ENCODE data around the gene CKAP2. TPM values are rescaled to one million over a fixed set of nuclear protein-coding genes. Genes with fewer than 3 reads are reported as not detected.
"Not testable (repeated sequence)": the region's sequence is repeated elsewhere in the genome, so short reads cannot be mapped to it uniquely, and the experiment has no call there.

The CKAP2 gene
- total RNA-seq, 2 donors from 2014 or later = 16.1 to 27.6 TPM

DNA sequence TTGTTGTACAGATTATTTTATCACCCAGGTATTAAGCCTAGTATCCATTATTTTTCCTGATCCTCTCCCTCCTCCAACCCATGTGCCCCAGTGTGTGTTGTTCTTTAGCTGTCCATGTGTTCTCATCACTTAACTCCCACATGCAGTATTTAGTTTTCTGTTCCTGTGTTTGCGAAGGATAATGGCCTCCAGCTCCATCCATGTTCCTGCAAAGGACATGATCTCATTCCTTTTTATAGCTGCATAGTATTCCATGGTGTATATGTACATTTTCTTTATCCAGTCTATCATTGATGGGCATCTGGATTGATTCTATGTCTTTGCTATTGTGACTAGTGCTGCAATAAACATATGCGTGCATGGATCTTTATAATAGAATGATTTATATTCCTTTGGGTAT is 13.2 kb downstream of the CKAP2 start:
- ATAC-seq; H3K9me3 Mint-ChIP-seq; H3K4me3 Mint-ChIP-seq; H3K27me3 Mint-ChIP-seq; H3K36me3 Mint-ChIP-seq; H3K4me1 Mint-ChIP-seq (ENCODE audit: low read depth in 2 of 2); DNase-seq (ENCODE audit: low spot score); H3K27ac Mint-ChIP-seq: not testable (repeated sequence)

DNA sequence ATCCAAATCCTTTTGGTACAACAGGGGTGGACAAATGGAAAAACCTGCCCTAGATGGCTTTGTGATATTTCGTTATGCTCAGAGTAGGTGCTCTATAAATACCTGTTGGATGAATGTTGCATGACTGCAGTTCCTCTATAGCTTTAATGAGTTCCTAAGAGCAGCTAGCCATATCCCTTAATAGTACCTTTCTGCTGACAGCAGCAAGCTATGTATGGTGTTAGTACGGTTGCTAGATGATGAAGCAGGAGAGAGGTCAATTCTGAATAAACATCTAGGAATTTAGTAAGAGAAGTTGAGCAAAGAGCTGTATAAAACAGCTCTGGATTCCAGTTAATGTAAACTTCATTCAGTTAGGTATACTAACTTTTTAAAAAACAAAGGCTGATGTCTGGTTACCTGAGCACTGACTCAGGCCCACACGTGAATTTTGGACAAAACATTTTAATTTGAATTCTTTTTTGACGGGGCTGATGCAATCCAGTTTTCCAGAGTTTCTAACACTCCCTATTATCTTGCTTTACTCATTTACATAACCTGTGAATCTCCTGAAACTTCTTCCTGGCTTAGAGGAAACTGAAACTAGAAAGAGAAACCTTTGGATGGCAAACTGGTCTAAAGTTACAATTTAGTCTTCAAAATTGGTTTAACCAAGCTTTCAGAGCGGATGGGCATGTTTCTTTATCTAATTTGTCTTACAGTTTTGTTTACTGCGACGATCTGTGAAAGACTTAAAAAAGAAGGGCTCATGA is 25.6 kb downstream of the CKAP2 start:
- not testable (repeated sequence) for H3K36me3 Mint-ChIP-seq; H3K27me3 Mint-ChIP-seq; DNase-seq (ENCODE audit: low spot score); H3K27ac Mint-ChIP-seq; ATAC-seq; H3K4me1 Mint-ChIP-seq (ENCODE audit: low read depth in 2 of 2); H3K4me3 Mint-ChIP-seq; H3K9me3 Mint-ChIP-seq

DNA sequence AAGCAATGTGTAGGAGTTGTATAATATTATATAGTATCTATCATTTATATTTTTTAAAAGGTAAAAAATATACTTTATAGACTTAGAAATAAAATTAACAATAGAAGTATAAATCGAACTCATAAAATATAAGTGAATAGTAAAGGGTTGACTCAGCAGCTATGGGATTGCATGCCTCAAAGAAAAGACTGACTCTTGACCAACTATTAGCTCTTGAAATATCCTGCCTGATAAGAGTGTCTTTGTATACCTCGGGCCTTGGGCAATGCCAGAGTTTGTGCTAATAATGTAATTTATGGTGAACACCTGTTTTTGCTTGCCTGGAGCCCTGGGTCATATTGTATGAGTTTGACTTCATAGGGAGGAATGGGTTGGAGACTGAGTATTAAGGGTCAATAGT is 31.8 kb downstream of the CKAP2 start:
- not testable (repeated sequence) for H3K36me3 Mint-ChIP-seq; H3K27me3 Mint-ChIP-seq; DNase-seq (ENCODE audit: low spot score); H3K4me3 Mint-ChIP-seq; ATAC-seq; H3K9me3 Mint-ChIP-seq; H3K27ac Mint-ChIP-seq; H3K4me1 Mint-ChIP-seq (ENCODE audit: low read depth in 2 of 2)

DNA sequence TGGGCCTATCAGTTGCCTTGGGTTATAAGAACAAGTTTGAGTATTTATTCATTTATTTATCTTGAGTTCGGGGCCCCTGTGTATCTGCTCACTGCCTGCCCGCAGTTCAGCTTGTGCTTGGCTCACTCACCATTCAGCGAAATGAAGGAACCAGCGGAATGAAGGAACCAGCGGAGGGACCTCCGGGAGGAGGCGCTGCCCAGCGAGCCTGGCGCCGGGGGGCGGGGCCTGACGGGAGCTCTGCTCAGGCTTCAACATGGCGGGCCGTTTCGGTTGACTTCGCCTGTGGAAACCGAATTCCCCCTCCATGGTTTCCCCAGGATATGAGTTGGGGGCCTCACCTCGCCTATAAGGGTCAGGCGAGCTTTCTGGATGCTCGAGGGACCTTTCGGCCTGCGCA is 33.5 kb downstream of the CKAP2 start:
- not testable (repeated sequence) for H3K27ac Mint-ChIP-seq; H3K36me3 Mint-ChIP-seq; H3K9me3 Mint-ChIP-seq; DNase-seq (ENCODE audit: low spot score); H3K4me3 Mint-ChIP-seq; ATAC-seq; H3K4me1 Mint-ChIP-seq (ENCODE audit: low read depth in 2 of 2); H3K27me3 Mint-ChIP-seq

DNA sequence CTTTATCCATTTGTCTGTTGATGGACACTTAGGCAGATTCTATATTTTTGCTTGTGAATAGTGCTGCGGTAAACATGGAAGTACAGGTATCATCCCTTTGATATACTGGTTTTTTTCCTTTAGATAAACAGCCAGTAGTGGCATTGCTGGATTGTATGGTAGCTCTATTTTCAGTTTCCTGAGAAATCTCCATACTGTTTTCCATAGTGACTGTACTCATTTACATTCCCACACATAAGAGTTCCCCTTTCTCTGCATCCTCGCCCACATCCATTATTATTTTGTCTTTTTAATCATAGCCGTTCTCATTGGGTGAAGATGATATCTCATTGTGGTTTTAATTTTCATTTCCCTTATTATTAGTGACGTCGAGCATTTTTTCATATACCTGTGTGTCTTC is 35.7 kb downstream of the CKAP2 start:
- ATAC-seq; H3K36me3 Mint-ChIP-seq; DNase-seq (ENCODE audit: low spot score); H3K4me3 Mint-ChIP-seq; H3K27me3 Mint-ChIP-seq; H3K4me1 Mint-ChIP-seq (ENCODE audit: low read depth in 2 of 2); H3K9me3 Mint-ChIP-seq; H3K27ac Mint-ChIP-seq: not testable (repeated sequence)

DNA sequence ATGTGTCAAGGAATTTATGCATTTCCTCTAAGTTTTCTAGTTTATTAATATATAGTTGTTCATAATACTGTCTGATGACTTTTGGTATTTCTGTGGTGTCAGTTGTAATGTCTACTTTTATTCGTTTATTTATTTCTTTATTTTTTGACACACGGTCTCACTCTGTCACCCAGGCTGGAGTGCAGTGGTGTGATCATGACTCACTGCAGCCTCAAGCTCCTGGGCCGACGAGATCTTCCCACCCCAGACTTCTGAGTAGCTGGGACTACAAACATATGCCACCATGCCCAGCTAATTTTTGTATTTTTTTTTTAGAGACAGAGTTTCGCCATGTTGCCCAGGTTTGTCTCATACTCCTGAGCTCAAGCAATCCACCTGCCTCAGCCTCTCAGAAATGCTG is 39.0 kb downstream of the CKAP2 start:
- H3K36me3 Mint-ChIP-seq; H3K4me3 Mint-ChIP-seq; H3K4me1 Mint-ChIP-seq (ENCODE audit: low read depth in 2 of 2); H3K9me3 Mint-ChIP-seq; ATAC-seq; H3K27ac Mint-ChIP-seq; H3K27me3 Mint-ChIP-seq; DNase-seq (ENCODE audit: low spot score): not testable (repeated sequence)

DNA sequence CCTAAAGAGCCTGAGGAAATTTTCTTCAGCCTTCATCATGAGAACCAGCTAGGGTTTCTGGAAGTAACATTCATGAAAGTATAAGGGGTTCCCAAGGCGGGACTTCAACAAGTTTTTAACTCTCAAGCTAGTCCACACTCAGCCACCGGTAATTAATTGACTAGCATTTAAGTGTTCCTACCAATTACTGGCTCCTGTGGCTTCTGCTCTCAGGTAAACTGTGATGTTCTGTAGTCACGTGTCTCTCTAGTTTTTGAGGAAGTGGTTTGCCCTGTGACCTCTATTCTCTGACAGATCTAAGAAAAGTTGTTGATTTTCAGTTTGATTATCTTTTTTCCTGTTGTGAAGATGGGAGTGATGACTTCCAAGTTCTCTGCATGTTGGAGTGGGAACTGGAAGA is 42.7 kb downstream of the CKAP2 start:
- ATAC-seq; H3K27ac Mint-ChIP-seq; H3K27me3 Mint-ChIP-seq; H3K9me3 Mint-ChIP-seq; DNase-seq (ENCODE audit: low spot score); H3K4me3 Mint-ChIP-seq; H3K4me1 Mint-ChIP-seq (ENCODE audit: low read depth in 2 of 2); H3K36me3 Mint-ChIP-seq: not testable (repeated sequence)

DNA sequence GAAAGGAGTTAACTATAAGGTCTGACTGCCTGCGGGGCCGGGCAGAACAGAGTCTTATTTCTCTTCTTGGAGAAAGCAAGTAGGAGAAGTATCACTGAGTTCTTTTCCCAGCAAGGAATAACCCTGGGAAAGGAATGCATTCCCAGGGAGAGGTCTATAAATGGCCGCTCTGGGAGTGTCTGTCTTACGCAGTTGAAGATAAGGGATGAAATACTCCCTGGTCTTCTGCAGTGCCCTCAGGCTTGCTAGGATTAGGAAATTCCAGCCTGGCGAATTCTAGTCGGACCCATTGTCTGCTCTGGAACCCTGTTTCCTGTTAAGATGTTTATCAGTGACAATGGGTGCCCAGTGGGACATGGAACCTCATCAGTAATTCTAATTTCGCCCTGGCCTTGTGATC is 47.0 kb downstream of the CKAP2 start:
- H3K4me3 Mint-ChIP-seq; ATAC-seq; DNase-seq (ENCODE audit: low spot score); H3K27ac Mint-ChIP-seq; H3K9me3 Mint-ChIP-seq; H3K4me1 Mint-ChIP-seq (ENCODE audit: low read depth in 2 of 2); H3K27me3 Mint-ChIP-seq: not testable (repeated sequence)
- H3K36me3 Mint-ChIP-seq = peaks cover 10% of the 10 kb centered on the region

DNA sequence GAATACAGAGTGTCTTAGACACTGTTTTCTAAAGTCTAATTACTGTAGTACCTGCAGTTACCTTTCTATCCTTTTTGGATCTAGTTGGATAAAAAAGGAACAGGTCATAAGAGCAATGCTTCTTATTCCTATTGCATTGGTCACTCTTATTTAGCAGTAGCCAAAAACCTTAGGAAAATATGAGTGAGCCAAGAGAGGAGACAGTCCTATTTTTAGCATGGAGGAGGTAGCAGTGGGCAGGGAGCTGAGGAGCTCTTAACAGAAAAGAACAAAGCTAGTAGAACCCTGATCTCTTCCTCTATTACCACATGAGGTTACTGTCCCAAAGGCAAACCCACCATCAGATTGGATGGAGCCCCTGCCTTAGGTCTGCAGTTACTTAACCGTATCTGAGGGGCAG is 50.6 kb downstream of the CKAP2 start:
- not testable (repeated sequence) for H3K4me3 Mint-ChIP-seq; H3K27ac Mint-ChIP-seq; H3K27me3 Mint-ChIP-seq; DNase-seq (ENCODE audit: low spot score); H3K9me3 Mint-ChIP-seq; H3K4me1 Mint-ChIP-seq (ENCODE audit: low read depth in 2 of 2); ATAC-seq
- H3K36me3 Mint-ChIP-seq = peaks cover 11% of the 10 kb centered on the region

DNA sequence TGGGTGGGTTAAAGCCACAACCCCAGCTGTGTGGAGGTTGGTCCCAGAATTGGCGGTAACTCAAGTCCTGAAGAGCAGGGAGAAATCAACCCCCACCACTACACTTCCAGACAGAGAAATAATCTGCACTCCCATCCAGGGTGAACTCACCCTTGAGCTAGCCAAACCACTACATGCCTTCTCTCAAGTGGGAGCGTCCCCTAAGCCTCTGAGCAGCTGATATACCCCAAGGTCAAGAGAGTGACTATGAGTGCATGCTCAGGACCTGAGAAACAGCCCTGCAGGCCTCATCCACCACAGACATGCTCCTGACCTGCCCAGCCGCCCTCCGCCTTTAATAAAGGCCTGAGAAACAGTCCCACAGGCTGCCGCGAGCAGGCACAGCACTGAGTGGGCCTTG is 54.3 kb downstream of the CKAP2 start:
- not testable (repeated sequence) for H3K27me3 Mint-ChIP-seq; H3K9me3 Mint-ChIP-seq; DNase-seq (ENCODE audit: low spot score); H3K4me1 Mint-ChIP-seq (ENCODE audit: low read depth in 2 of 2); ATAC-seq; H3K27ac Mint-ChIP-seq; H3K4me3 Mint-ChIP-seq
- H3K36me3 Mint-ChIP-seq = peaks cover 11% of the 10 kb centered on the region

DNA sequence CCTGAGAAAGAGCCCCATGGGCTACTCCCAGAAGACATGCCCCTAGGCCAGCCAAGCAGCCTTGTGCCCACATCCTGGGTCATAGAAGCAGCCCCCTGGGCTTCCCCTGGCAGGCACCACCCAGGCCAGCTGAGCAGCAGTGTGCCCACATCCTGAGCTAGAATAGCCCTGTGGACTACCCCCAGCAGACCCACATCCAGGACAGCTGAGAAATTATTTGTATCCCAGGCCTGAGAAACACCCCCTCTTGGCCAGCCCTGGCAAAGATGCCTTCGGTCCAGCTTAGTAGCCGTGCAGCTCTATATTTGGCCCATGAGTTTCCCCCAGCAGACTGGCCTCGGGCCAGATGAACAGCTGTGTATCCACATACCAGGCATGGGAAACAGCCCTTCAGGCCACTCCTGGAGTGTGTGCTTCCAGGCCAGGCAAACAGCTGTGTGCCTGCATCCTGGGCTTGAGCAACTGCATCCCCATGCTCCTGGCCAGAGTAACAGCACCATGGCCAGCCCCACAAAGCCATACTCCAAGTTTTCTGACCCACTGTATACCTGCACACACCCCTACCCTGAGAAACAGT is 55.0 kb downstream of the CKAP2 start:
- DNase-seq (ENCODE audit: low spot score); H3K27ac Mint-ChIP-seq; ATAC-seq; H3K4me1 Mint-ChIP-seq (ENCODE audit: low read depth in 2 of 2); H3K9me3 Mint-ChIP-seq; H3K4me3 Mint-ChIP-seq; H3K27me3 Mint-ChIP-seq: not testable (repeated sequence)
- peaks cover 11% of the 10 kb centered on the region for H3K36me3 Mint-ChIP-seq

DNA sequence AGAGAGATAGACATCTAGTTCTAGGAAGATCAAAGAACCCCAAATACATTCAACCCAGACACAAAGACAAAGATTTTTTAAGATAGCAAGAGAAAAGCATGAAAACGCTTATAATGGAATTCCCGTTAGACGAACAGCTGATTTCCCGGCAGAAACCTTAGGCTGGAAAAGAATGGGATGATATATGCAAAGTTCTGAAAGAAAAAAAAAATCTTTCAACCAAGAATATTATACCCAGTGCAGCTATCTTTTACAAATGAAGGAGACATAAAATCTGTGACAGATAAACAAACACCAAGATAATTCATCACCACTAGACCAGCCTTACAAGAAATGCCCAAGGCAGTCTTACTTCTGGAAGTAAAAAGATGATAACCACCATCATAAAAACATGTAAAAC is 56.3 kb downstream of the CKAP2 start:
- not testable (repeated sequence) for H3K4me3 Mint-ChIP-seq; H3K27ac Mint-ChIP-seq; H3K9me3 Mint-ChIP-seq; ATAC-seq; DNase-seq (ENCODE audit: low spot score); H3K4me1 Mint-ChIP-seq (ENCODE audit: low read depth in 2 of 2); H3K27me3 Mint-ChIP-seq
- peaks cover 11% of the 10 kb centered on the region for H3K36me3 Mint-ChIP-seq

DNA sequence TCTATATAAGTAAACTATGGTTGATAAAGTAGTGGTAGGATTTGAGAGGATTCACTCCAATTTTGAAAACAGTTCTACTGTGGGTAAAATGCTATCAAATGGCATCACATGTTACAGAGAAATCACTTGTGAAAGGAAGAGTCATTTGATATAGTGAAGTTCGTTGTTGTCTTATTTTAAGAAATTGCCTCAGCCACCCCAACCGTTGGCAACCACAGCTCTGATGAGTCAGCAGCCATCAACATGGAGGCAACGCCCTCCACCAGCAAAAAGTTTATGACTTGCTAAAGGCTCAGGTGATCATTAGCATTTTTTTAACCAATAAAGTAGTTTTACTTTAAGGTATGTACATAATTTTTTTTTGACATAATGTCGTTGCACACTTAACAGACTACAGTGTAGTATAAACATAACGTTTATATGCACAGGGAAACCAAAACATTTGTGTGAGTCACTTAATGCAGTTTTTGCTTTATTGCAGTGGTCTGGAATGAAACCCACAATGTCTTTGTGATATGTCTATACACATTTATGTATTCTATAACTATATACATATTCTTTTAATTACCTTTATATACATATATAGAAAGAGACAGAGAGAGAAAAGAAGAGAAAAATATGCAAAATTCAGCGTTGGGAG is 58.8 kb downstream of the CKAP2 start:
- not testable (repeated sequence) for DNase-seq (ENCODE audit: low spot score); H3K4me1 Mint-ChIP-seq (ENCODE audit: low read depth in 2 of 2); ATAC-seq; H3K9me3 Mint-ChIP-seq; H3K27ac Mint-ChIP-seq; H3K27me3 Mint-ChIP-seq; H3K4me3 Mint-ChIP-seq
- peaks cover 11% of the 10 kb centered on the region for H3K36me3 Mint-ChIP-seq

DNA sequence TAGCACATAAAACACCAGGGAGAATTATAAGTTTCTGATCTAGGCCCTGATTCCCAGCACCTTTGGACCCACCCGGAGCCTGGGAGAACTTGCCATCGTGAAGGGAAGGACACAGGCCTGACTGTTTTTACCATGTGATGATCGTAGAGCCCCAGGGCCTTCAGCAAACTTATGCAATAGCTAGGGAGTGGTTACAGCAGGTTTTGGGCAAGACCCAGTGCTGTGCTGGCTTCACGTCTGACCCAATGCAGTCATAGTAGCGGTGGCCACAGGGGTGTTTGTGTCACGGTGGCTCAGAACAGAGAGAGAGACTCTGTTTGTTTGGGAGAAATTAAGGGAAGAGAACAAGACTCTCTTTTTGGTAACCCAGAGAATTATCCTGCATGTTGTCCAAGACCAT is 68.0 kb downstream of the CKAP2 start:
- H3K27ac Mint-ChIP-seq; H3K4me1 Mint-ChIP-seq (ENCODE audit: low read depth in 2 of 2): not testable (repeated sequence)

More for the DNA sequence above, 68.0 kb downstream of the CKAP2 start:
- H3K36me3 Mint-ChIP-seq; H3K9me3 Mint-ChIP-seq; ATAC-seq; H3K4me3 Mint-ChIP-seq; DNase-seq (ENCODE audit: low spot score): not testable (repeated sequence)
- peaks cover 2 to 19% of the 10 kb centered on the region in 2 donors for H3K27me3 Mint-ChIP-seq

Measured in natural killer cell treated with Interleukin-12 subunit alpha and Interleukin-12 subunit beta and Interleukin-15 and Interleukin-18, amount 100 ng/mL, for 72 hours (primary cell).